ENCODE measurements around the gene KLK14. TPM values are rescaled to one million over a fixed set of nuclear protein-coding genes. Genes with fewer than 3 reads are reported as not detected.

The KLK14 gene
- total RNA-seq, 2 donors from 2014 or later, result not detected

DNA sequence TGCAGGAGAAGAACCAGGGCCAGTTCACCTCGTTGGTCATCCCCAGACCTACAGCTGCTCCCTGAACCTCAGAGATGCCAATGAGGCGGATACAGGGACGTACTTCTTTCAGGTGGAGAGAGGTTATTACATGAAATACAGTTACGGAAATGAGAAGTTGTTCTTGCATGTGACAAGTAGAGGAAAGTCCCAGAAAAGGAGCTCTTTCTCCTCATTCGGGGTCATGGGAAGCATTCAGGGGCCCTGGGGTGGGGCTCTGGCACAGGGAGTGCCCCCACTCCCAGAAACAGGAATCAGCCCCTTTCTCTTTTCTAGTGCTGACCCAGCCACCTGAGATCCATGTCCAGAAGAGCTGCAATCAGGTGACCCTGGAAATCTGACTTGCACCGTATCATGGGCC lies 37.5 kb upstream of the KLK14 start:
- no peaks in the 10 kb centered on the region for H3K36me3 ChIP-seq (replicated peaks in 1 of 2; ENCODE audit: insufficient read depth in 1 of 2, low read depth in 2 of 2)
- DNase-seq (no peak), ATAC-seq (no peak)
- TF ChIP-seq POLR2A (IDR thresholded peaks at IDR 0.05), result no peak
- TF ChIP-seq, protein P1, sequence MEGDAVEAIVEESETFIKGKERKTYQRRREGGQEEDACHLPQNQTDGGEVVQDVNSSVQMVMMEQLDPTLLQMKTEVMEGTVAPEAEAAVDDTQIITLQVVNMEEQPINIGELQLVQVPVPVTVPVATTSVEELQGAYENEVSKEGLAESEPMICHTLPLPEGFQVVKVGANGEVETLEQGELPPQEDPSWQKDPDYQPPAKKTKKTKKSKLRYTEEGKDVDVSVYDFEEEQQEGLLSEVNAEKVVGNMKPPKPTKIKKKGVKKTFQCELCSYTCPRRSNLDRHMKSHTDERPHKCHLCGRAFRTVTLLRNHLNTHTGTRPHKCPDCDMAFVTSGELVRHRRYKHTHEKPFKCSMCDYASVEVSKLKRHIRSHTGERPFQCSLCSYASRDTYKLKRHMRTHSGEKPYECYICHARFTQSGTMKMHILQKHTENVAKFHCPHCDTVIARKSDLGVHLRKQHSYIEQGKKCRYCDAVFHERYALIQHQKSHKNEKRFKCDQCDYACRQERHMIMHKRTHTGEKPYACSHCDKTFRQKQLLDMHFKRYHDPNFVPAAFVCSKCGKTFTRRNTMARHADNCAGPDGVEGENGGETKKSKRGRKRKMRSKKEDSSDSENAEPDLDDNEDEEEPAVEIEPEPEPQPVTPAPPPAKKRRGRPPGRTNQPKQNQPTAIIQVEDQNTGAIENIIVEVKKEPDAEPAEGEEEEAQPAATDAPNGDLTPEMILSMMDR (IDR thresholded peaks at IDR 0.05), result no peak
- intact Hi-C loops (cut with DNase I), result no loop called here
- no peaks in the 10 kb centered on the region for H3K4me1 ChIP-seq
- no peaks in the 10 kb centered on the region for H3K9me3 ChIP-seq
- no peak overlapping the region for H3K27ac ChIP-seq
- no peak overlapping the region for H3K4me3 ChIP-seq
- WGBS, 2 donors, result 63 to 73% methylated on average over 5 to 6 of the region's 6 CpGs
- no peaks in the 10 kb centered on the region for H3K27me3 ChIP-seq

DNA sequence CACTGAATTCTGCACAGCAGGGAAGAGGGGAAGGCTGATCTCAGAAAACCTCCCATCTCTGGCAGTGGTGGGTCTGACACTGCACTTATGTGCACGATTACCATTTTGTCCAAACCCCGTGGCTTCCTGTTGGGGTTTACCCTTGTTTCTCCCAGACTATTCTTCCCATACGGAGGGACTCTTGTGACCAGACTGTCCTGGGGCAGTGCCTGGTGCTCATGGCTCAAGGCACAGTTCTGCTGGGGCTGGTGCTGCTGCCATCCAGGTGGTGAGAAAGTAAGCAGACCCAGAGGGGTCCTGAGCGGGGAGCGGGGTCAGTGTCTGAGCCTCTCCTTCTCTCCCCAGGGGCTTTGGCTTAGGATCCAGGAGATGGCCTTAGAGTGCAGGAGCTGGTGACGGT lies 36.9 kb upstream of the KLK14 start:
- DNase-seq, result no peak
- Histone ChIP-seq H3K4me1 (no peaks in the 10 kb centered on the region), H3K27me3 (no peaks in the 10 kb centered on the region), H3K4me3 (no peak overlapping the region), H3K36me3 (replicated peaks in 1 of 2; ENCODE audit: insufficient read depth in 1 of 2, low read depth in 2 of 2) (no peaks in the 10 kb centered on the region), H3K9me3 (no peaks in the 10 kb centered on the region), H3K27ac (no peak overlapping the region)
- intact Hi-C loops (cut with DNase I), result loop anchor here (10.0 kb wide), 1 partner anchor 605 kb away; the partner anchor contains the start of genes ASPDH and JOSD2
- 71 to 82% methylated on average over 5 to 6 of the region's 6 CpGs for WGBS, 2 donors
- ATAC-seq, result no peak
- TF ChIP-seq POLR2A (IDR thresholded peaks at IDR 0.05), result no peak
- TF ChIP-seq, protein P1 (IDR thresholded peaks at IDR 0.05), result no peak

DNA sequence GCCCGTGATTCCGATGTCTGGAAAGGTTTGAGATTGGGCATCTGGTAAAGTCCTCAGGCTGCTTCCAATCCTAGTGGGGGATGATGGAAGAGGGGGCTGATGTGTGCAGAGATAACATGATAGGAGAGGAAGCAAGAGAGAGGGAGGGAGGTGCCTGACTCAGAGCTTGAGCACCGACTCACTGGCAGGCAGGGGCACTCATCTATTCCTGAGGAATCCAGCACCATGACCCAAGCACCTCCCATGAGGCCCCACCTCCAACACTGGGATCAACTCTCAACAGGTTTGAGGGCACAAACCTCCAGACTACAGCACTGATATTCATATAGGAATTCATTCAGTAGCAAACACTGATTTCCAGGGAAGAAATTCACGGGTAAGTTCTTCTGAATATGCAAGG lies 36.4 kb upstream of the KLK14 start:
- H3K27me3 ChIP-seq, result no peaks in the 10 kb centered on the region
- no peak for DNase-seq
- intact Hi-C loops (cut with DNase I), result loop anchor here (10.0 kb wide), 1 partner anchor 604 kb away; the partner anchor contains the start of genes ASPDH and JOSD2
- no peak overlapping the region for H3K4me3 ChIP-seq
- no peaks in the 10 kb centered on the region for H3K4me1 ChIP-seq
- H3K9me3 ChIP-seq, result no peaks in the 10 kb centered on the region
- H3K27ac ChIP-seq, result no peak overlapping the region
- no peak for ATAC-seq
- TF ChIP-seq, protein P1 (IDR thresholded peaks at IDR 0.05), result no peak
- TF ChIP-seq POLR2A (IDR thresholded peaks at IDR 0.05), result no peak
- H3K36me3 ChIP-seq (replicated peaks in 1 of 2; ENCODE audit: insufficient read depth in 1 of 2, low read depth in 2 of 2), result no peaks in the 10 kb centered on the region
- 40 to 48% methylated on average over 4 of the region's 4 CpGs for WGBS, 2 donors

DNA sequence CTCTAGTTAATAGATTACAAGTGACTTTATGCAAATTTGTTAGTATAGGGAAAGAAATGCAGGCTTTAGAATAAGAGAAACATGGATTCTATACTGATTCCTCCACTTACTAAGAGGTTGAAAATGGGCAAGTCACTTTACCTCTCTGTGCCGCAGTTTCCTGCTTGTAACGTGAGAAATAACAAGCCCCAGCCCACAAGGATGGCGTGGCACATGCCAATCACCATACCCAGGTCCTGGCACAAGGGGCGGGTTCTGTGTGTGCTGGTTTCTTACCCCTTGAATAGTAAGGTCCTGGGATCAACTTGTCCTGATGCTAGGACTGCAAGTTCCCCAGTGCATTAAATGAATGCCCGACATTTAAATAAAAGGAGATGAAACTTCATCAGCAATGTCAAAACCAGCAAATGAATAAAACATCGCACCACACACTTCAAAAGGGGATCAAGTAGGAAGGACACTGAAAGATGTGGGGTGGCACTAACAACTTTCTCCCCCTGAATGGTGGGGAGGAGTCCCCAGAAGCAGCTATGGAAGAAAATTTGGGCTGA lies 34.1 kb upstream of the KLK14 start:
- ATAC-seq, result no peak
- no peak for TF ChIP-seq POLR2A (IDR thresholded peaks at IDR 0.05)
- TF ChIP-seq, protein P1 (IDR thresholded peaks at IDR 0.05), result no peak

More for the DNA sequence above, 34.1 kb upstream of the KLK14 start:
- DNase-seq, result no peak
- H3K9me3 ChIP-seq, result no peaks in the 10 kb centered on the region
- no peaks in the 10 kb centered on the region for H3K4me1 ChIP-seq
- no peaks in the 10 kb centered on the region for H3K27me3 ChIP-seq
- intact Hi-C loops (cut with DNase I), result loop anchor here (10.0 kb wide), 1 partner anchor 602 kb away; the partner anchor contains the start of genes ASPDH and JOSD2
- no peaks in the 10 kb centered on the region for H3K36me3 ChIP-seq (replicated peaks in 1 of 2; ENCODE audit: insufficient read depth in 1 of 2, low read depth in 2 of 2)
- no peak overlapping the region for H3K4me3 ChIP-seq
- 60 to 63% methylated on average over 6 of the region's 6 CpGs for WGBS, 2 donors
- H3K27ac ChIP-seq, result no peak overlapping the region
